CD4-positive, alpha-beta T cell treated with Interleukin-17A for 4 hours (primary cell): ENCODE results near the gene KAT2A.

Source experiments
- DNase-seq: peaks from one replicate; pipeline ENCODE4 v3.0.0-alpha.2; 2020; ENCODE audit warnings: mixed read lengths

The KAT2A gene

DNA sequence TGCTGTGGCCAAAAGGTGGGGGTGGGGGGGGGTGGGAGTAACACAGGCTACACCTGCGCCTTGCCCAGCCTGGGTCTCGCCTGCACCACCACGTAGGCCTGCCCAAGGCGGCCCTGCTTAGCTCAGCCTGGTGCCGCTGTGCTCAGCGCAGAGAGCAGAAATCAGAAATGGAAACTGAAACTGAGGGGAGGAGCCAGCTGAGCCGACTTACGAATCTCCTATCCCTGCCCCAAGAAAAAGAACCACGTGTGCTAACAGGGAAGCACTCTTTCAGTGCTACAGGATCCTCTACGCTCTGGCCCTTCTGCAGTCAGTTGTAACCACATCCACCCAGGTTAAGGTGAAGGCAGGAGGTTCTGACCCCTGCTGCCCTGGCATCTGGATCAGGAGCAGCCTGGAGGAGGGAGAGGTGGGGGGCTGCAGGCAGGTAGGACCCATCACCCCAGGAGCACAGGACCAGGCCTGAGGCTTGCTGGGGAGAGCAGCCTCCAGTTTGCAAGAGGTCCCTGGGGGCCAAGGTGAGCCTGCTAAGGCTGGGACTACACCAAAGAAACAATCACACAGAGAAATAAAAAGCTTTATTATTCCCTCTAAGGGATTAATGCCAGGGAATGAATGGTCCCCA is 8.5 kb downstream of the KAT2A start, which contains the start of gene DHX58:
Gene DHX58, minus strand, starts transcription at position 163 of the 625 bp plus-strand sequence. CDS start 822 bp downstream, outside the sequence.
- DNase-seq: peak; percentile 83

DNA sequence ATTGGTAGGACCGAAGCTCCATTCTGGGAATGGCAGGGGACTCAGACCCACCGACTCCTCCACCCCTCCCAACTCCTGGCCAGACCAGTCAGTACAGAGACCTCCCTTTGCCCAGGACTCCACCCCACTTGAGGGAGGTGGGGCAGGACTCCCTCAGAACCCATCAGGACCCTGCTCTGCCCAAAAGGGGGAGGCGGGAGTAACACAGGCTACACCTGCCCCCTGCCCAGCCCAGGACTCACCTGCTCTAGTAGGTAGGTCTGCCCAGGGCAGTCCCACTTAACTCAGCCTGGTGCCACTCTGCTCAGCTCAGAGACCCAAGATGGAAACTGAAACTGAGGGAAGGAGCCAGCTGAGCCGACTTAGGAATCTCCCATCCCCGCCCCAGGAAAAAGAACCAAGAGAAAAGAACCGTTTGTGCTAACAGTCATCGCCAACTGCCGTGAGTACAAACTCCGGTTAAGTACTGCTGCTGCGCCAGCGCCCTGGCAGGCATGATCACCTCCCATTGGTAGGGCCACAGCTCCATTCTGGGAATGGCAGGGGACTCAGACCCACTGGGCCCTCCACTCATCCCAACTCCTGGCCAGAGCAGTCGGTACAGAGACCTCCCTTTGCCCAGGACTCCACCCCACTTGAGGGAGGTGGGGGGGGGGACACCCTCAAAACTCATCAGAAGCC is 9.2 kb downstream of the KAT2A start:
- DNase-seq: peak; percentile 45

DNA sequence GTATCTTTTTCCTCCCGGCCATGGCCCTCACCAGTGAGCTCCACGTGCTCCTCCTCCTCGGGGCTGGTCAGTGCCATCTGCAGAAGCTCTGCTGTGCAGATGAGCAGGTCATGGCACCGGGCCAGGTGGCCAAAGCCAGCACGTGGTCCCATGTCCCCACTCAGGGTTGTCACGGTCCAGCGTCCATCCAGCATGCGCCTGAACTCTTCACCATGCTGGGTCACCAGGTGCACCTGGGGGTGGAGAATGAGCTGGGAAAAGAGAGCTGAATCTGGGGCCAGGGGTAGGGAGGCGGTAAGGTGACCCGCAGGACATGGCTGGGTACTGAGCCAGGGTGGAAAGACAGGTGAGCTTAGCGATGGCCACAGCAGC is 9.9 kb downstream of the KAT2A start:
- DNase-seq: no peak

DNA sequence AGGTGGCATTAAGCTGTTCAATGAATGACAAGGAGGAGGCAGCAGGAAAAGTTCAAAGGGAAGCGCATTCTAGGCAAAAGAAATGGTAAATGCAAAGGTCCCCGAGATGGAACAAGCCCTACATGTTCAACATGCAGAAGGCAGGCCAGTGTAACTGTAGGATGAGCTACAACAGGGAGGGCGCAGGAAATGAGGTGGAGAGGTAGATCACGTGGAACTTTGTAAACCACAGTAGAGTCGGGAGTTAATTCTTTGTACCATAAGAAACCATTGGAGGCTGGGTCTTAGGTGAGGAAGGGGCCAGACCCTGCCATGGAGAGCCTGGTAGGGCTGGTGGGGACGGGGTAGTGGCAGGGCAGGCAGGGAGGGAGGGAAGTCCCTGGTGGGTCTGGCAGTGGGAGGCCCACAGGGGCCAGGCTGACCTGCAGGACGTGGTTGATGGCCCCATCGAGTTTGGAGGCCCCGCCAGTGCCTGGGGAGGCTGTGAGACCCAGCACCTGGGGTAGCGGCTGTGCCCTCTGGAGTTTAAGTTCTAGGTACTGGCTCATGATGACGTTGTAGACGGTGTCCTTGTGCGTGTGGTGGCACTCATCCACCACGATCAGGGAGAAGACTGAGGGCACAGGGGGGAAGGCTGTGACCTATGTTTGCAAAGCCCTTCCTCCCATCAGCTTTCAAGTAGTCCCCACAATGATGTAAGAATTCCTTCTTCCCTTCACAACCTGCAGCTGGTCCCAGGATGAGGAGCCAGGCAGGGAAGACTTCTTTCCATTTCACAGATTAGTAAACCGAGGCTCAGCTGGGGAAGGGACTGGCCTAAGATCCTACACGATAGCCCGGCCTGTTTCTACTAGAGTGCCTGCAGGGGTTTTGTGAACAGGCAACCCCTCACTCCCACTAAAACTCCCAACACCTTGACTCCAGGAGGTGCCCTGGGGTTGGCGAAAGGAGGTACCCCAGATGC is 10.6 kb downstream of the KAT2A start:
- DNase-seq: no peak

DNA sequence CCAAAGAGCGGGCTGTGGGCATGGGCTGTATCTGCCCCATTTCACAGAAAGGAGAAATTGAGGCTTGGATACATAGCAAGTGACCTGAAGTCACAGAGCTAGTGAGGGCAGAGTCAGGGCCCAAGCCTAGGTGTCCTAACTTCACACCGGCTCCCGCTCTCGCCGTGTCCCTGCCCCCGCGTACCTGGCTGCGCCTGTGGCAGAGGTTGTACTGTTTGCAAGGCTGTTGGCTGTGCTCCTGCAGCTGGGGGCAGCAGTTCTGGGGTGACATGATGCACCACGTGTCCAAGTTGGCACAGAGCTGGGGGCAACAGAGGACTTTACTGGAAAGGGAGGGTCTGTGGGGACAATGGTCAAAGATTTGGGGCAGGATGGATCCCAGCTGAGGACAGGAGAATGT is 12.1 kb downstream of the KAT2A start:
- DNase-seq: no peak

DNA sequence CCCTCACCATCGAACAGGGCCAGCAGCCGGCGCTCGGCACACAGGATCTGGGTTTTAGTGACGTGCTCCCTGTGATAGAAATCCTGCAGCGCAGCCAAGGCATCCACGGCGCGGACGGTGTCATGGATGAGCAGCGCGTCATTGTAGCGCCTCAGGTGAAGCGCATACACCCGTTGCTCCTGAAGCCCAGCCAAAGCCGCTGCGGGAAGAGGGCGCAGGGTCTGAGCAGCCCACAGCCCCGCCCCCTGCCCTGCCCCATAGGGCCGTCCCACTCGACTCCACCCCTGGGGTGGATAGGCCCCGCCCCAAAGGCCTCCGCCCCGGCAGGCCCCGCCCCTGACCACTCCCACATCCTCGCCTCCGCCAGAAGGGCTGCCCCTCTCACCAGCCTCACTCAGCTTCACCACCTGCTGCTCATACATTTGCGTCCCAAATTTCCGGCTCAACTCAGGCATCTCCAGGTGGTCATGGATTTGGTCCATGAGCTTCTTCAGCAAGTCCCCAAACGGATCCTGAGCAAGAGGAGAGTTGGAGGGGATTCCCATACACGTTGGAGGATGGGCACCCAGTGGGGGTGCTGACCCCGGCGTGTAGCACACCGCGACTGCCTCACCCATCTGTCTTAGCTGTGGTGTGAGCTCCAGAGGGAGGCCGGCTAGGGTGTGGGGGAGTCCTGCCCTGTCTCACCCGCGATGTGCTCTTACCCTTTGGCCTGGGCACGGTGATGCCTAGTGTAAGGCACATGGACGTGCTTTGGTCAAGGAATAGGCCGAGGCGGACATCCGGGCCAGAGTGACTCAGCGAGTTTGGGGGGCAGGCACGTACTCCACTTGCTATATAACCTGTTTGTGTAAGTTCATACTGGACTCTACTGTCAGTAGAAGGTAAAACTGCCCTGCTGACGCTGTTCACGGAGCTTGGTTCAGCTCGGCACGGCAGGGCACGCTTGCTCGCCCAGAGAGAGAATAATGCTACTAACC is 13.3 kb downstream of the KAT2A start:
- peak; percentile 95 for DNase-seq

DNA sequence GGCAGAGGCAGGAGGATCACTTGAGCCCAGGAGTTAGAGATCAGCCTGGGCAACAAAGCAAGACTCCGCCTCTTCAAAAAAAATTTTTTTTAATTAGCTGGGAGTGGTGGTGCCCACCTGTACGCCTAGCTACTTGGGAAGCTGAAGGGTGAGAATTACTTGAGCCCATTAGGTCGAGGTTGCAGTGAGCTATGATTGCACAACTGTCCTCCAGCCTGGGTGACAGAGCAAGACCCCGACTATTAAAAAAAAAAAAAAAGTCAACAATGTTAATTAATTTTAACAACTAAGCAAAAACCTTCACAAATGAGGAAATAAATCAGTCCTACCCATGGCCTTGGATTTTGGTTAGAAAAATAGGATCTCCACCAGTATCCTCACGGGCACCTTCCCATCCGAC is 14.0 kb downstream of the KAT2A start:
- DNase-seq: no peak

DNA sequence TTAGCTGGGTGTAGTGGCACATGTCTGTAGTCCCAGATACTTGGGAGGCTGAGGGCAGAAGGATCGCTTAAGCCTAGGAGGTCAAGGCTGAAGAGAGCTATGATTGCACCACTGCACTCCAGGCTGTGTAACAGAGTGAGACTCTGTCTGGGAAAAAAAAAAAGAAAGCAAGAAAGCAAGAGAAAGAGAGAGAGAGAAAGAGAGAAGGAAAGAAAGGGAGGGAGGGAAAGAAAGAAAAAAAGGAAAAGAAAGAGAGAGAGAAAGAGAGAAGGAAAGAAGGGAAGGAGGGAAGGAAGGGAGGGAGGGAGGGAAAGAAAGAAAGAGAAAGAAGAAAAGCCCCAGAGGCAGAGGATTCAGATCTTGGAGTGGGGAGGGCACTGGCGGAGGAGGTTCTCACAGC is 15.2 kb downstream of the KAT2A start:
- no peak for DNase-seq

DNA sequence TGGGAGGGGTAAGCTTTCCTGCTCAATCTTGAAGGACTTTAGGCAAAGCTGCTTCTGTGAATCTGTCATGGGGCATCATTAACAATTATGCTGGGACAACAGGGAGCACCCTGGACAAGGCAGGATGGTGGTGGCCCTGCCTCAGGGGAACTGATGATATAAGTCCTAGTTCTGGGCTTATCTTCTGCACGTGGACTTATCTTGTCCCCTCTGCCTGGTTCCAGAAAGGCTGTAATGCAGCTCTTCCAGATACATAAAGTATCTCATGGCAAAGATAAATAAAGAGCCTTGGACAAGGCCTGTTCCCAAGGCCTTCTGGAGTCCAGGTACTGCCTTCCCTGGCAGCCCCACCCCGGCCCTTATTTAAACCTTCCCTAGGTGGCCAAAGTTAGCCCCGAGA is 16.9 kb downstream of the KAT2A start:
- DNase-seq: no peak

DNA sequence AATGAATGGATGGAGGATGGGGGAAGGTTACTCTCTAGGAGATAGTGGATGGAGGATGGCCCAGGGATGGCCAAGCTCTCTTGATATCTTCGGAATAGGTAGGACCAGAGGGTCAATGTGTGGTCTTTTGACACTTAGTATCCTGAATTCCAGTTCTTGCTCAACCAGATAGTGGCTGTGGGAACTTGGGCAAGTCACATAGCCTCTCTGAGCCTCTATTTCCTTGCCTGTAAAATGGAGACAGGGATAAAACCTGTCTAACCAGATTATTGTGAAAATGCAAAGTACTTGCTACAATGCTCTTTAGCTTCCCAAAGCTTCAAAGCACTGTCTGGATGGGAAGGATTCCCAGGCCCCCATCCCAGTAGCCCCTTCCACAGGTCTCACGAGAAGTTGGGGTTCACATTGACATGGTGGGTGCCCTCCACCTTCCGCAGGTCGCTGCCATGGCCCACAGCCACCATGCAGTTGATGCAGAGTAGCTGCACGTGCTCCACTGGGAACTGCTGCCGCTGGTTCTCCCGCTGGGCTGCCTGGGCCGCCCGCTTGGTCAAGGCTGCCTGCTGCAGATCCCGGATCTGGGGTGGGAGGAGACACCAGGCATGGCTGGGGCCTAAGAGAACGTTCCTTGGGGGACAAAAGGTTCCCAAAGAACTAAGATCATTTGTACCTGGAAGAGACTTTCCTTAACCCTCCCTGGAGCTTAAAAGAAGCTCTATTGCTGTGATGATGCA is 17.8 kb downstream of the KAT2A start:
- no peak for DNase-seq

DNA sequence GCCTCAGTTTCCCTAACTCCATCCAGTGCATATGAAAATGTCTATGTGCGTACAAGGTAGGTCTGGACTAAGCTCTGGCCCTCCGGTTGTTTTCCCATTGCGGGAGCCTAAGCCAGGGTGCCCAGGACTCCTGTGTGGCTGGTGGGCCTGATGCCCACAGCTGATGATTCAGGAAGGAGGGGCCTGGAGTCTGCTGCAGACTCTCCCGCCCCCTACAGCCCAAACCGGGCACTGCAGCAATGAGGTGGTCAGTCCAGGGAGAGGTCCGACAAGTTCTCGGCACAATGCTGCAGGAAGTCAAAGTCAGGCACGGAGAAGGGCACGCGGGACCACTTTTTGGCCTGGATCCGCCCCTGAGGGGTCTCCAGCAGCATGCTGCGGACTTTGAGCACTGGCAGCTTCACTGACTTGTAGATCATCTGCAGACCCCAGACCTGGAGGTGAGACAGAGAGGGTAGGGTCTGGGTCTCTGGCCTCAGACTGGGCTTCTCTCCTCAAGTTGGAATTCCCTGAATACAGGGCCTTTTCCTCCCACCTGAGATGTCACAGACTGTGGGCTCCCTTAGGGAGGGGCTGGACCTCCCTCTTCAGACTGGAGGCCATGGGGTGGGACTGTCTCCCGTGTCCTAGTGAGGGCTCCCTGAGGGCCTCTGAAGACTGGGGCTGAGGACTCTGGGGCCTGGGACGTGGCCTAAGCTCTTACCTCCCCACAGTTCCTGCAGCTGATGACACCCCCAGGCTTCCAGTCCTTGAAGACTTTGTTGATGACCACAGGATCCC is 19.5 kb downstream of the KAT2A start:
- peak; percentile 75 for DNase-seq

DNA sequence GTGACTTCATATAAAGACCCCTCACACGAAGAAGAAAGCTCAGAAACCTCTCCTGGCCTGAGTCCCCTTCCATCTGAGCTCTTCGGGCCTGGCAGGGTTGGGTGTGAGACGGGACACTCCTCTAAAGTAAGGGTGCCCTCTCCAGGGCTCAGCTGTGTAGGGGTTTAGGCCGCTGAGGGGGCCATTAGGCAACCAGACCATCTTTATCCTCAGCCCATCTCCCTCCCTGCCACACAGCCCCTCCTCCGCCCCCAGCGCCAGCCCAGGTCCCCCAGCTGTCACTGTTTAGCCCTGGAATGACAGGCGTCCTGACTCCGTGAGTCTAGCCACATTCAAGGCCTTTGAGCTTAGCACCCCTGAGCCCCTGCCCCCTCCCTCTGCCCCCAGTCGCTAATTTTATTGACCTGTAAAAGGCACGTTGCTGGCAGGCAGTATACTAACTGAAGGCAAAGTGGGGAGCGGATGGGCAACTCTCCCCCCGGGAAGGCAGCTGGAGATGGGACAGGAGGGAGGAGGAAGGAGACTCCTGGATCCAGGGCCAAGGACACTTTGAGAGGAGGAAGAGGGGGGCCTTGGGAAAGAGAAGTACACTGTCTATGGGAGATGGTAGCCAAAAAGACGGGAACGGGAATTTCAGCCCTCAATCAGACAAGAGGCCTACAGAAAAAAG is 22.3 kb downstream of the KAT2A start:
- DNase-seq: no peak

DNA sequence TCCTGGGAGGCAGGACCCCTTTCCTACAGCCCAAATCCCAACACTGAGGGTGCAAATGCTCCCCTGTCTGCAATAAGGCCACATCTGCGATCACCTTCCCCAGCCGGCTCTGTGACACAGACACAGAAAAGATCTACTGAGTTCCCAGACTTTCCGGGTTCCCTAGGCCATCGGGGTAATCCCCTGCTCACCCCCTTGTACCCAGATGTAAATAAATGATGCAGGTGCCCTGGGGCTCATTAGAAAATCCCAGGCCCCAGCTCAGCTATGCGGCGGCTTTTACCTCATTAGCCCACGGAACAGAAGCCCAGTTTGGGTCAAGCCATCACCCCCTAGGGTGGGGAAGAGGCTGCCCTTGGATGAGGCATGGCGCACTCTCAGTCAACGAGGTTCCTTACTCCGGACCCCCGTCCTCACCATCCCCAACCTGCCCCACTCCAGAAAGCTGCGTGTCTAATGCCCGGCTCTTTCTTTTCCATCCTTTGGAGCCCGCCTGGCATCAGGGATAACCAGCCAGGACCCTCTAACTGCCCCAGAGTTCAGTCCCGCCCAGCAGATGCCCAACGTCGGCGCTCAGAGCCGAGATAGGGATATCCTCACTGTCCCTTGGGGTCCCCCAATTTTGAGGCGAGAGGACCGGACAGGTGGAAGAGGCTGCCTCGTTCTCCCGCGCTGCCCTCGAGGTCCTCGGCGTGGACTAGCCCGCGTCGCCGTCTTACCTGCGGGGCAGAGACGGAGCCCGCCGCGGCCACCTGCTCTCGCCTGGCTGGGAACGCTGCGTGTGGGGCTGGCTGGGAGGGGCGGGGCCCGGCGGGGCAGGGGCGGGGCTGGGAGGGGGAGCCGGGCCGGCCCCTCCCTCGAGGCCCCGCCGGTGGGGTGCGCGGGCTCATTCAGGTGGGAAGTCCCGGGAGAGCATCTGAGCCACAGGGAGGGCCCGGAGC is 23.2 kb downstream of the KAT2A start, which contains the start of gene ZNF385C:
Gene ZNF385C, minus strand, starts transcription at position 783 of the 941 bp plus-strand sequence. CDS start 35,417 bp downstream, outside the sequence.
- DNase-seq: peak; percentile 76

DNA sequence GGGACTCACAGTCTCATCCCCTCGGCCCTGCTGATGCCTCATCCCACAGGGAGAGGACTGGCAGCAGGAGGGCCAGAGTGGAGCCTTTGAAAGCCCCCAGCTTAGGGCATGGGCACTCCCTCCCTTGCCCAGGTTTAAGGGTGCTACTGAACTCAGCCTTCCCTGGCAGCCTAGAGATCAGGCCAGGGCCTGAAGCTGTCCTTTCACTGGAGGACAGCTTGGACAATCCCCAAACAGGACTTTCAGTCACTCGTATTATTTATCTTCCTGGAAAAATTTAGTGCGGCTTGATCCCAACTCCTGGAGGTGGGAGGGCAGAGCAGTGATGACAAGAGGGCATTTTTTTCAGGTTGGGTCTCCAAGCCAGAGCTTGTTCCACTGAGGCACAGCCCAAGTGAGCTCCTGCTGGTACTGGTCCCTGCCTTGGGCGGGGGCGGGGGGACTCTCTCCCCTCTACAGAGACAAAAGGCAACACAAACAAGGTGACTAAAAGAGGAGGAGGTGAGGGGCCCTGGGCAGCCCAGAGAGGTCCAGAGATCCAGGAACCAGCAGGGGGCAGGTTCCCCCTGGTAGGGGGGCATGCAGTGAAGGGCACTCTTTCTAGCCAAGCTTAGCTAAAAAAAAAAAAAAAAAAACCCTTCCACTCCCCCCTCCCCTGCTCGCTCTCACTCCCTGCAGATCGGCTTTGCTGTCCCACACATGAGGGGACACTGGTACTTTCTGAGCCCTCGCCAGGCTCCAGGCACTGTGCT is 24.6 kb downstream of the KAT2A start:
- DNase-seq: no peak

DNA sequence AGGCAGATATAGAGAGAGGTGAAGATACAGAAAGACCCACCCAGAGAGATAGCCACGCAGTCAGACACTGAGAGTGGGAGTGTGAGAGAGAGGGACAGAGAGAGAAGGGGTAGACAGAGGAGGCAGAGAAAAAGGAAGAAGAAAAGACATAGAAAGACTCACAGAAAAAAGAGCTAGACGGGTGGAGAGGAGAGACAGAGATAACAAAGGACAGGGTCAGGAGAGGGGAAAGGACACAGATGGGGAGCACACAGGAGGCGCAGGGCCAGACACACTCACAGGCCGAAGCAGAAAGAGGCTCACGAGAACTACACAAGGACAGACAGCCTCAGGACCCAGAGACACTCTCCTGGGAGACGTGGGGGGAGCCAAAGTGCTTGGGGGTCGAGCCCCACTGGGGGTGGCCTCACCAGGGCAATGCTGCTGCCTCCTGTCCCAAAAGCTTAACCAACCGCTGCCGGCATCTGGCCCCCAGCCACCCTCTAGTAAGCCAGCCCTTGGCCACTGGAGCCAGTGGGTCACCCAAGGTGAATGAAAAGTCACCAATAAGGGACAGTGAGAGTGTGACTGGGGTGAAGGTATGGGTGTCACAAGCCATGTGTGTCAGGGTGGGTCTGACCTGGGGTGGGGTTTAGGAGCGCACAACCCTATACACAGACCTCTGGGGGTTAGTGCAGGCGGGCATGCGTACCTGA is 26.6 kb downstream of the KAT2A start:
- no peak for DNase-seq

DNA sequence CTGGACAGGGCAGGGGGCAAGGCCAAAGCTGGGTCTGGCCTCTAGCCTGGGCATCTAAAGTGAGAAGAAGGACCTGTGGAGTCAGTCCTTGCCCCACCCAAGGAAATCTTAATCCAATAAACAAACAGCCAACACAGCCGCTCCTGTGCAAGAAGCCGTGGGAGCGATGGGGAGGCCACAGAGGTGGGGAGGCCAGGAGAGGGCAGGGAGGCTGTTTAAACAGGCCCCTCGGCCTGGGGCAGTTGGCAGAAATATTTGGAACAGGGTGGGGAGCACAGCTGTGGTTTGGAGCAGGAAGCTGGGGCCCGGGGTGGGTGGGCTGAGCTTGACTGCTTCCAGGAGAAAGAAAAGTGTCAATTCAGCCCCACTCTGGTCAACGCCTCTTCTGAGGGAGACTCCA is 28.2 kb downstream of the KAT2A start:
- no peak for DNase-seq
